Activated CD4-positive, alpha-beta T cell treated with anti-CD3 and anti-CD28 coated beads, Interleukin-2, amount 50 U/mL, for 24 hours (primary cell): ENCODE measurements around the gene ORMDL2.
A peak's percentile ranks its signal among the peaks of the same experiment; 100 is the strongest.

Experiments
- DNase-seq, 2 donors: peaks; one replicate each; pipeline ENCODE4 v3.0.0-alpha.2; 2020; ENCODE audit warnings: low read depth in 1 of 2, low spot score in 1 of 2

Gene ORMDL2

GRCh38 chr12:55817345-55818139 lies at the start of gene ORMDL2, which contains the start of gene SARNP:
TSS of gene ORMDL2 (plus strand) at chr12:55818041. CDS start at chr12:55819000, 959 bp downstream.
TSS of gene SARNP (minus strand) at chr12:55817724. CDS start at chr12:55817701, 23 bp downstream.
- peak; percentile 74 to 98 for DNase-seq

GRCh38 chr12:55771736-55772135 lies 46.1 kb upstream of the ORMDL2 start:
- DNase-seq = no peak

GRCh38 chr12:55777856-55778255 lies 40.0 kb upstream of the ORMDL2 start:
- no peak for DNase-seq

GRCh38 chr12:55780685-55781084 lies 37.2 kb upstream of the ORMDL2 start:
- DNase-seq = no peak

- no peak for DNase-seq
Measured at GRCh38 chr12:55788546-55788945, 29.3 kb upstream of the ORMDL2 start.

- DNase-seq = no peak
Measured at GRCh38 chr12:55789171-55789570, 28.7 kb upstream of the ORMDL2 start.

GRCh38 chr12:55789893-55790292 lies 27.9 kb upstream of the ORMDL2 start:
- DNase-seq = no peak

- DNase-seq = no peak
Measured at GRCh38 chr12:55795950-55796349, 21.9 kb upstream of the ORMDL2 start.

GRCh38 chr12:55797068-55797467 lies 20.8 kb upstream of the ORMDL2 start:
- DNase-seq = no peak

- no peak for DNase-seq
Measured at GRCh38 chr12:55797550-55797949, 20.3 kb upstream of the ORMDL2 start.

- no peak for DNase-seq
Measured at GRCh38 chr12:55806982-55807381, 10.9 kb upstream of the ORMDL2 start.

GRCh38 chr12:55809274-55809673 lies 8.6 kb upstream of the ORMDL2 start:
- DNase-seq = no peak

- DNase-seq = no peak
Measured at GRCh38 chr12:55812088-55812487, 5.8 kb upstream of the ORMDL2 start.

GRCh38 chr12:55814257-55814656 lies 3.6 kb upstream of the ORMDL2 start:
- DNase-seq = no peak

- no peak for DNase-seq
Measured at GRCh38 chr12:55815473-55815872, 2.4 kb upstream of the ORMDL2 start.

GRCh38 chr12:55816881-55817344 lies 928 bp upstream of the ORMDL2 start:
- no peak for DNase-seq

GRCh38 chr12:55818140-55818728 lies 393 bp downstream of the ORMDL2 start:
- DNase-seq = no peak

GRCh38 chr12:55818886-55819285 lies 1.0 kb downstream of the ORMDL2 start:
- DNase-seq = no peak

GRCh38 chr12:55820679-55821078 lies 2.8 kb downstream of the ORMDL2 start:
- no peak for DNase-seq

GRCh38 chr12:55822228-55822627 lies 4.4 kb downstream of the ORMDL2 start:
- DNase-seq = no peak

- no peak for DNase-seq
Measured at GRCh38 chr12:55823419-55823818, 5.6 kb downstream of the ORMDL2 start.

- DNase-seq = no peak
Measured at GRCh38 chr12:55824726-55825125, 6.9 kb downstream of the ORMDL2 start.

- no peak for DNase-seq
Measured at GRCh38 chr12:55827806-55828205, 10.0 kb downstream of the ORMDL2 start.
